NT2/D1 (cell line): Measurements from ENCODE around the gene TAPT1.

ENCODE experiments used
- SUZ12 ChIP-seq: IDR thresholded peaks from 2 replicates; pipeline ENCODE4 v1.6.1; 2011; ENCODE audit not compliant: insufficient read length, insufficient read depth; ENCODE audit errors: extremely low read depth
- ZNF274 ChIP-seq: IDR thresholded peaks from 2 replicates; pipeline ENCODE4 v1.6.1; 2011; ENCODE audit warnings: mild to moderate bottlenecking, low read depth, low read length

- TF ChIP-seq SUZ12, result no peak
- TF ChIP-seq ZNF274, result no peak
Observed at GRCh38 chr4:16205298-16206164, 20.7 kb downstream of the TAPT1 start.
